HCT116 (cell line): ENCODE measurements around the gene CD109. TPM values are rescaled to one million over a fixed set of nuclear protein-coding genes. Genes with fewer than 3 reads are reported as not detected.

Experiments
- total RNA-seq: library from RNA; stranded (reverse); gene quantifications from one replicate; pipeline ENCODE4 v1.2.1, GENCODE V29; 2021; ENCODE audit not compliant: unreplicated experiment

CD109 gene
- total RNA-seq, 1 experiment from 2014 or later, result 42.1 TPM

Other genes with a start within 250 kb of the CD109 start
- gene CGAS, start 243.9 kb upstream of the CD109 start, total RNA-seq, result 0.27 TPM
- 40.1 TPM for gene MTO1, start 234.5 kb upstream of the CD109 start, total RNA-seq
- 12,560 TPM for gene EEF1A1, start 175.2 kb upstream of the CD109 start, total RNA-seq
- 17.0 TPM for gene SLC17A5, start 42.2 kb upstream of the CD109 start, total RNA-seq